ENCODE results near the gene INTS2.
"Not testable (repeated sequence)": the region's sequence is repeated elsewhere in the genome, so short reads cannot be mapped to it uniquely, and the experiment has no call there.

INTS2 gene

DNA sequence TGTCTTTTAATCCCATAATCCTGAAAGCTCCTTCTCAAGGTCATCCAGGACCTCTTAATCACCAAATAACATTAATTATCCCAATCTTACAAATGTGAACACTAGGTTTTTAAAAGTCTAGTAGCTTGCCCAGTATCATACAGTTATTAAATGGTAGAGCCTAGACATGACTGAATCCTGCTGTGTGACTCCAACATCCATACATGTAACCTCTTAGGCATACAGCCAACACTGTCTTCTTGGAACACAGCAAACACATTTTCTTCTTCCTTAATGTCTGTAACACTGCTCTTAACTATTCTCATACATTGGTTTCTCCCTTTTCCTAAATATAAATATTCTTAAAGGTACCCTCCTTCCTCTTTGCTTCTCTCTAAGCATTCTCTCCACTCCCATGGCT lies 78.1 kb downstream of the INTS2 start:
- no peak for DNase-seq (ENCODE audit: low spot score)

DNA sequence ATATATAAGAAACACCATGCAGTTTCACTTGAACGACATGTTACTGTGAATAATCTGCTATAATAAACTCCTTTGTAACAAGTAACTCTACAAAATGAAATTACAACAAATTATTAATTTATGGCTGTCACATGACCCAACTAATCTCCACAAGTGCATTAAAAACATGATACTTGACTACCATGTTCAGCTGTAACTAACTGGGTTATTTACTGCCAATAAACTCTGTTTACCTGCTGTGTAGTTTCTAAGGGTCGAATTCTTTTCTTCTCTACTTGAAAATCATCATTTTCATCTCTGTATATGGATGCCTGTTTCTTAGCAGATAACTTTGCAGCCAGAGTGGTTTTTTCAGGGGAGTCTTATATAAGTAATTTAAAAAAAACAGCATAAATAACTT lies 78.9 kb downstream of the INTS2 start:
- no peak for DNase-seq (ENCODE audit: low spot score)

DNA sequence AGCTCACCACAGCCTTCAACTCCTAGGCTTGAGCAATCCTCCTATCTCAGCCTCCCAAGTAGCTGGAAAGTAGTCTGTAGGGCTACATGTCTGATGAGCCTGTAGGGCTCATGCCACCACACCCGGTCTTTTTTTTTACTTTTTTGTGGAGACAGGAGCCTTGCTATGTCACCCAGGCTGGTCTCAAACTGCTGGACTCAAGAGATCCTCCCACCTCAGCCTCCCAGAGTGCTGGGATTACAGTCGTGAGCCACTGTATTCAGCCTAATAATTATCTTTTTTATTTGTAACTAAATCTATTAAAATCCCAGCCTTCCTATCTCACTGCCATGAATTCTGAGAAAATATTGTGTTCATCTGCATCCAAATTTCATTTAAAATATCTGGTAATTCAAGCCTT lies 79.5 kb downstream of the INTS2 start:
- DNase-seq (ENCODE audit: low spot score), result no peak

DNA sequence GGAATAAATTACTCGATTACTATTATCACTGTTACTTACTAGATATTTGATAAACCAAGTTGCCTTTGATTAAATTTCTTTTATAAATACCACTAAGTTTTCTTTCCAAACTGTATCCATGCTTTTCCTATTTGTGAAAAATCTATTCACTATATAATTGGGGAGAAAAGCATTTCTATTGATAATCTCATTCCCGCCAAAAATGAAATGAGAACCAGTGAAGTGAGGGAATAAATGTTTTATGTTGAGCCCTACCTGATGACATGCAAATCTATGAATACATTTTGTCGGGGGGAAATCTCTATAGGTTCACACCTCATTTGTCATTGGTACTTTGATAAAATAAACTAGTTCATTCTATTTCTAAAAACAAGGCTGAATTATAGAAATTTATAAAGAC lies 80.1 kb downstream of the INTS2 start:
- DNase-seq (ENCODE audit: low spot score), result no peak

DNA sequence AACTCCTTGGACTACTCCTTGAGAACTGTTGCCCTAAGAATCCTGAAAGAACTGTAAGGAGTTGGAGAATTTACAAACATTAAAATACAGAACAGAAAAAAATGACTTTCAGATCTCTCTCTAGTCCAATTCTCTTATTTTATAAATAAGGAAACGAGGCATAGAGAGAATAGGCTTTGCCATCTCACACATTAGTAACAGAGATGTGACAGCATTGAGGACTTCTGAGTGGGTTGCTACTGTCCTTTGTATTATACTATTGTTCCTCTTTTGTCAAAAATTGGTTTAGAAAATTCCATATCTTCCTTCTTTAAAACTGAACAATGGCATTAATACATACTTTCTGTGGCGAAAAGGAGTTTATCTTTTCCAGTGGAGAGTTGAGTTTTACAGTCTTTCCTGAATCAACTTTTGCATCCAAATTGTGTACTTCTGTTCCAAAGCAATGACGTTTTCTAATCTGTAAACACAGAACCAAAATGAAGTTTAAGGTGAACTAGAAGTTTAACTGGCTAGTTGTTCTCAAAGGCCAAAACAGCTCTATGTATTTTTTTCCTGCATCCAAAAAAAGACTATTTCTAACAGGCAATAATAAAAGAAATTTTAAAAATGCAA lies 80.9 kb downstream of the INTS2 start:
- no peak for DNase-seq (ENCODE audit: low spot score)

DNA sequence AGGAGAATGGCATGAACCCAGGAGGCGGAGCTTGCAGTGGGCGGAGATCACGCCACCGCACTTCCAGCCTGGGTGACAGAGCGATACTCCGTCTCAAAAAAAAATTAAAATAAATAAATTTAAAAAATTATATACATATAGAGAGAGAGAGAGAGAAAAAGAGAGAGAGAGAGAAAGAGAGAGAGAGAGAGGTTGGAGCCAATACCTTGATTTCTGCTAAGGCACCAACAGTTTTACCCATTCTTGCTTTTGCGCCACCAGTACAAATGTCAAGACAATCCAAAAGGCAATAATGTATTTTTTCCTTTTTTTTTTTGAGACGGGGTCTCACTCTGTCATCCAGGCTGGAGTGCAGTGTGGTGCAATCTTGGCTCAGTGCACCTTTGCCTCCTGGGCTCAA lies 81.7 kb downstream of the INTS2 start:
- no peak for DNase-seq (ENCODE audit: low spot score)

DNA sequence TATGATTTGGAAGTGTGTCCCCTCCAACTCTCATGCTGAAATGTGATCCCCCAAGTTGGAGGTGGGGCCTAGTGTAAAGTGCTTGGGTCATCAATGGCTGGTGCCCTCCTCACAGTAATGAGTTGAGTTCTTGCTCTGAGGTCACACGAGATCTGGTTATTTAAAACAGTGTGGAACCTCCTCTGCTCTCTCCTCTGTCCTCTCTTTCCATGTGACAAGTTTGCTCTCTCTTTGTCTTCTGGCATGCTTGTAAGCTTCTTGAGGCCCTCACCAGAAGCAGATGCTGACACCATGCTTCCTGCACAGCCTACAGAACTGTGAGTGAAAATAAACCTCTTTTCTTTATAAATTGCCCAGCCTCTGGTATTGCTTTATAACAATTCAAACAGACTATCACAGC lies 84.3 kb downstream of the INTS2 start:
- DNase-seq (ENCODE audit: low spot score), result no peak

DNA sequence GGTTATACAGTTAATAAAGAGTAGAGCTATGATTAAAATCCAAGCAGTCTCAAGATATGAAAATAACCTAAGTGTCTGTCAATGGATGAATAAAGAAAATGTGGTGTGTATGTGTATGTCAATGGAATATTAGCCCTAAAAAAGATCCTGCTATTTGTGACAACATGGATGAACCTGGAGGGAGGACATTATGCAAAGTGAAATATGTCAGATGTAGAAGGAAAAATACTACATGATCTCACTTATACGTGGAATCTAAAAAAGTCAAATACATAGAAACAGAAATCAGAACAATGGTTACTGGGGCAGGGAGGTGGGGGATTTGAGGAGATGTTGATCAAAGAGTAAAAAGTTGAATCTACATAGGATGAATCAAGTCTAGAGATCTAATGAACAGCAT lies 84.9 kb downstream of the INTS2 start:
- no peak for DNase-seq (ENCODE audit: low spot score)

DNA sequence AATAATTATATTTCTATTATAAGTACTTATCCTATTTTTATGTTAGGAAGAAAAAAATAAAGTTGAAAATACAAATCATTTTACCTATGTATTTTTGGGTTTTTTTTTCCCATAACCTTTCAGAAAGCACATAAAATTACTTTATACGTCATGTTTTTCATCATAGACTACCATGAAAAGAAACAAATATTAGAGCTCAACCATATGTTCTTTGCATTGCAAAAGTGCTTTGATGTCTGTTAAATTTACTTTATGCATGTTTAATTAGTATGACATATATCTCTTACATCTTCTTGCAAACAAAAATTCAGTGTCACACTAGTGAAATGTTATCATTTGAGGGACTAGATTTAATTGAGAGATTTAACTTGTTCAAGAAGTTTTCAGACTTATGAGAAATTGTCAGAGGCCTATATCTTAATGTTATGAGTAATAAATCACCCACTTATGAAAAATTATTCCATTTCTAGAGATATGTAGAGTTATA lies 88.4 kb downstream of the INTS2 start:
- DNase-seq (ENCODE audit: low spot score), result no peak

DNA sequence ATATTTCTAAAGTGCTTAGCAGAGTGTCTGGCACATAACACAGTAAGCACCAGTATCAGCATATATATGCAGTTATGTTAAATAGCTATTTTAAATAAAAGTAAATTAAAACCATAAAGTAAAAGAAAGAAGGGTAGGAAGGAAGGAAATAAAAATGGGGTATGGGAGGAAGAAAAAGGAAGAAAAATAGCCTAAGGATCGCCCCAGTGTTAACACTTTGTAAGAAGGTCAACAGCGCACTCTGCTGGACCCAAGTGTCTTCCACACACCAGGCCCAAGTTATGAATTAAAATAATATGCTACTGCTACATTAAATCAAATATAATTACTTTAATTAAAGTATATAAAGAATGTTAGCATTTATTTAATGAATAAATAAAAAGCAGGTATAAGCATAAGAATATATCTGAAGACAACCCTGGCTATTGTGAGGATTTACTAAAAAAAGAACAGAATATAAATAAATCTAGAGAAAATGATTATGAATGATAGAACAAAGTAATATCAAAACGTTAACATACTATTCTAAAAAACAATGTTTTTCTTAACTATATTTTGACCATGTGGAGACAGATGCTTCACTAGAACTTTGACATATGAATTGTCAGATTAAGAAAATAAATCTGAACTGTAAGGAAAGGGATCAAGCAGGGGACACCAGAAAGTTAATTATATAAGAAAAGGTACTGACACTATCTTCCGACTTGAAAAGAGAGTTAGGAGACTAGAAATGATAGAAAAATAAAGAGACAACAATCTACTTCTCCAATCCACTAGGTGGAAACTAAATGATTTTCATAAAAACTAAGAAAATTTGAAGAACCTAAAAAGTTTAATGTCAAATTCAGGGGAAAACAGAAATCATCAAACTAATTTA lies 90.4 kb downstream of the INTS2 start:
- peak; percentile 51 for DNase-seq (ENCODE audit: low spot score)

DNA sequence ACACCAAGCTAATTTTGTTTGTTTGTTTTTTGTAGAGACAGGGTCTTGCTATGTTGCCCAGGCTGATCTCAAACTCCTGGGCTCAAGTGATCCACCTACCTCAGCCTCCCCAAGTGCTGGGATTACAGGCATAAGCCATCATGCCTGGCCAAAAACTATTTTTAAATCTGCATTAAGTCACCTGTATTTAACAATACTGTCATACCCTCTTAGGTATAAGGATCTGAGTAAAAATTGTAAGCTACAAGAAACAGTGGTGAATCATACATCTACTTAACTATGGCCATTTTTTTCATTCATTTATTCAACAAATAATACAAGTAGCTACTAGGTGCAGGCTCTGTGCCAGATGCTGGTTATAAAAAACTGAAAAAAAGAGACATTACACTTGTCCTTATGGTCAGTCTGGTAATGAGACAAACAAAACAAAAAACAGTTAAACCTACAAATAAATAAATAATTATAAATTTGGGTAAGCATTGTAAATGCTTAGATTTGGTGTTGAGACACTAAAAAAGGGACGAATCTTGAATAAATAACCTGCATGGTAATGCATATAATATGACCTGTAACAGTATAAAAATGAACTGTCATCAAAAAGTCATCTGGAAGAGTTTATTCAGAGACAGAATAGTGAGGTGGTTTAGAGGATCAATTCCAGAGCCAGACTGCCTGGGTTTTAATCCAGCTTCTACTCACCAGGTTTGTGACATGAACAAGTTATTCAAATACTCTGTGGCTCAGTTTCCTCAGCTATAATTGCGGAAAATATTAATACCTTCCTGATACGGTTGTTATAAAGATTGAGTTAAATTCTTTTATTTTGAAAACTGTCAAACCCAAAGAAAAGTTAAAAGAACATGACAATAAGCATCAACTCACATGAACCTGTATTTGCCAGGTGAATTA lies 91.3 kb downstream of the INTS2 start:
- no peak for DNase-seq (ENCODE audit: low spot score)

DNA sequence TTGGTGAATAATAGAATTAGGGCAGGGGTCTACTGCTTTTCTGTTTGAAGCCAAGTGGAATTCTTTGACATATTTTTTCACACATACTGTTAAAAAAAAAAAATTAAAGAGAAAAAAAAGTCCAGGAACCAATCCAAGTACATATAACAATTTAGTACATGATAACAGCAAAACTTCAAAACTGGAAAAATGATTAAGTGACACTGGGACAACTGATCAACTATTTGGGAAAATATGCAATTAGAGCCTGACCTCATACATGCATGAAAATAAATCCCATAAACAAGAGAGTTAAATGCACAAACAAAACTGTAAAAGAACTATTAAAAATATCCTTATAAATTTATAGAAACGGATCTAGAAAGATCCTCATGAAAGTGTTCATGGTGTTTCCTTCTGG lies 92.2 kb downstream of the INTS2 start:
- no peak for DNase-seq (ENCODE audit: low spot score)

DNA sequence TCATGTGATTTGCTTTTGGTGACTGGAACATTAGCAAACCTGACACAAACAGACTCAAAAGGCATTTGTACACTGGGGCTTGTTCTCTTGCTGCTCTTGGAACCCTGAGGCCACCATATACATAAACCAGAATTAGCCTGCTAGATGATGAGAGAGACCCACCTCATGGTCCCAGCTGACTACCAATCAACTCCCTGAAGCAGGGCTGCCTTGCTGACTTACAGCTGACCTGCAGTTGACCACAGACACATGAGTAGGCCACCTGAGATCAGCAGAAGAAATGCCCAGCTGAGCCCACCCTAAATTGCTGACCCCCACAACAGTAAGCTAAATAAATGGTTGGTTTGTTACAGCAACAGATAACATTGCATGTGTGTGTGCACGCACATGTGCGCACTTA lies 93.2 kb downstream of the INTS2 start:
- no peak for DNase-seq (ENCODE audit: low spot score)

DNA sequence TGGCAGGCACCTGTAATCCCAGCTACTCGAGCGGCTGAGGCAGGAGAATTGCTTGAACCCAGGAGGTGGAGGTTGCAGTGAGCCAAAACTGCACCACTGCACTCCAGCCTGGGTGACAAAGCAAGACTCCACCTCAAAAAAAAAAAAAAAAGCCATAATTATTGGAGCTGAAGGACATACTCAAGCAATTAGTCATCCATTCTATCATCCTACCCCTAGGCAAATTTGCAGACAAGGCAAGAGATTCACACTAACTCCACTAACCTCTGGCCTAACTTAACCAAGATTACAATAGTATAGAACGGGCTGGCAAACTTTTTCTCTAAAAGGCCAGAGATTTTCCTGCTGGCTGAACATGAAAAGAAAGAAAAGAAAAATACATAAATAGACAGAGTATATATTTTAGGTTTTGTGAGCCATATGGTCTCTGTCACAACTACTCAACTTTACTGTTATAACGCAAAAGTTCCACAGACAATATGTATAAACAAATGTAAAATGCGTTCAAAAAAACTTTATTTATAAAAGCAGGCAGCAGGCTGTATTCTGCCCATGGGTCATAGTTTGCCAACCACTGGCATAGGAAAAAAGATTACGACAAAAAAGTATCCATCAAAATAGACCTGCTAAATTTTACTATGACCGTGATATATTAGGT lies 94.1 kb downstream of the INTS2 start:
- no peak for DNase-seq (ENCODE audit: low spot score)

DNA sequence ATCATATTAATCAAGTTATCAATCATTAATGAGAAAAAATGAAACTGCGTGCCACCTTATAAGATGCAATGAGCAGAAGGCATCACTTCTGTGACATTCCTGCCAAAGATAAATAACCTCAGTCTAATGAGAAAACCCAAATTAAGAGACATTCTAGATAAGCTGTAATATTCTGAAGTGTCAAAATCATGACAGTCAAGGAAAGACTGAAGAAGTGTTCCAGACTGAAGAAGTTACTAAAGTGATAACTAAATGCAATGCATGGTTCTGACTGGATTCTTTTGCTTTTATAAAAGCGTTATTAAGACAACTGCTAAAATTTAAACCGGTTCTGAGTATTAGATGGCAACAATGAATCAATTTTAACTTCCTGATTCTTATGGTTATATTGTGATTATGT lies 95.3 kb downstream of the INTS2 start:
- DNase-seq (ENCODE audit: low spot score), result no peak

DNA sequence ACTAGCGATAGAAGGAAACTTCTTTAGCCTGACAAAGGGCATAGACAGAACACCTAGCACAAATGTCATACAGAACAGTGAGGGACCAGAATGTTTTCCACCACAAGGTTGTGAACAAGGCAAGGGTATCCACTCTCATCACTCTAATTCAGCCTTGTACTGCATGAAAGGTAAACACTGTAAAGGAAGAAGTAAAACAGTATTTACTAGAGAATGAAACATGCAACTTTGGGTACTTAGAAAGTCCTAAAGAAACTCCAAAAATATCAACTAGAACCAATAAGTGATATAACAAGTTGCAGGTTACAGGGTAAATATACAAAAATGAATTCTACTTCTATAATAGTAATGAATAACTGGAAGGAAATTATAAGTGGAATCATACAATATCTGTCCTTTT lies 96.7 kb downstream of the INTS2 start:
- DNase-seq (ENCODE audit: low spot score), result no peak

DNA sequence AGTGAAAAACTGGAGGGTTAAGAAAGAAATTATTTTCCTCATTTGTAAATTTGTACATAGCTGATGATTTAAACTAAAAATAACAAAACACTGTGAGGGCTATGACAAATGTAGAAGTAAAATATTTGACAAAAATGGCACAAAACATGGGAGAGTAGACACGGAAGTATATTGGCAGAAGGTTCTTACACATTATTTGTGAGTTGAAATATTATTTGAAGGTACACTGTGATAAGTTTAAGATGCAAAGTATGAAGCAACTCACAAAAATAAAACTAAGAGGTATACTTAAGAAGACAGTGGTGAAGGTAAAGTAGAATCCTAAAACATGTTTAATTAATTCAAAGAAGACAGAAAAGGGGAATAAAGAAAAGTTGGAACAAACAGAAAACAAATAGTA lies 99.1 kb downstream of the INTS2 start:
- no peak for DNase-seq (ENCODE audit: low spot score)

DNA sequence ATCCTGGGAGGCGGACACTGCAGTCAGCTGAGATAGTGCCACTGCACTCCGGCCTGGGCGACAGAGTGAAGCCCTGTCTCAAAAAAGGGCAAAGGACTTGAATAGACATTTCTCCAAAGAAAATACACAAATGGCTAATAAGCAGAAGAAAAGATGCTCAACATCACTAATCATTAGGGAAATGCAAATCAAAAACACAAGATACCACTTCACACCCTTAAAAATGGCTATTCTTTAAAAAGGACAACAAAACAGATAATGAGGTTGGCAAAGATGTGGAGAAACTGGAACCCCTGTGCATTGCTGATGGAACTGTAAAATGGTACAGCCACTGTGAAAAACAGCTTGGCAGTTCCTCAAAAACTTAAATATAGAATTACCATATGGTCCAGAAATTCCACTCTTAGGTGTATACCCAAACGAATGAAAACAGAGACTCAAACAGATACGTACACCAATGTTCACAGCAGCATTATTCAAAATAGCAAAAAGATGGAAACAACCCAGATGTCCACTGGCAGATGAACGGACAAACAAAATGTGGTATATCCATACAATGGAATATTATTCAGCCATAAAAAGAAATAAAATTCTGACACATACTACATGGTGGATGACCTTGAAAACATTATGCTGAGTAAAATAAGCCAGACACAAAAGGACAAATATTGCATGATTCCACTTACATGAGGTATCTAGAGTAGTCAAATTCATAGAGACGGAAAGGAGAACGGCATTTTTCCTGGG lies 100.0 kb downstream of the INTS2 start:
- no peak for DNase-seq (ENCODE audit: low spot score)

DNA sequence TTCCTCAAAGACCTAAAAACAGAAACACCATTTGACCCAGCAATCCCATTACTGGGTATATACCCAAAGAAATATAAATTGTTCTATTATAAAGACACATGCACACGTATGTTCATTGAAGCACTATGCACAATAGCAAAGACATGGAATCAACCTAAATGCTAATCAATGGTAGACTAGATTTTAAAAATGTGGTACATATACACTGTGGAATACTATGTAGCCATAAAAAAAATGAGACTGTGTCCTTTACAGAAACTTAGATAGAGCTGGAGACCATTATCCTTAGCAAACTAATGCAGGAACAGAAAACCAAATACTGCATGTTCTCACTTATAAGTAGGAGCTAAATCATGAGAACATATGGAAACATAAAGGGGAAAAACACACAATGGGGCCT lies 100.9 kb downstream of the INTS2 start:
- DNase-seq (ENCODE audit: low spot score), result not testable (repeated sequence)

DNA sequence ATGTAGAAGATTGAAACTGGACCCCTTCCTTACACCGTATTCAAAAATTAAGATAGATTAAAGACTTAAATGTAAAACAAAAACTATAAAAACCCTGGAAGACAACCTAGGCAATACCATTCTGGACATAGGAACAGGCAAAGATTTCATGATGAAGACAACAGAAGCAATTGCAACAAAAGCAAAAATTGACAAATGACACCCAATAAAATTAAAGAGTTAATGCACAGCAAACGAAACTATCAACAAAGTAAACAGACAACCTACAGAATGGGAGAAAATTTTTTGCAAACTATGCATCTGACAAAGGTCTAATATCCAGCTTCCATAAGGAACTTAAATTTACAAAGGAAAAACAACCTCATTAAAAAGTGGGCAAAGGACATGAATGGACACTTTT lies 101.6 kb downstream of the INTS2 start:
- DNase-seq (ENCODE audit: low spot score), result not testable (repeated sequence)

DNA sequence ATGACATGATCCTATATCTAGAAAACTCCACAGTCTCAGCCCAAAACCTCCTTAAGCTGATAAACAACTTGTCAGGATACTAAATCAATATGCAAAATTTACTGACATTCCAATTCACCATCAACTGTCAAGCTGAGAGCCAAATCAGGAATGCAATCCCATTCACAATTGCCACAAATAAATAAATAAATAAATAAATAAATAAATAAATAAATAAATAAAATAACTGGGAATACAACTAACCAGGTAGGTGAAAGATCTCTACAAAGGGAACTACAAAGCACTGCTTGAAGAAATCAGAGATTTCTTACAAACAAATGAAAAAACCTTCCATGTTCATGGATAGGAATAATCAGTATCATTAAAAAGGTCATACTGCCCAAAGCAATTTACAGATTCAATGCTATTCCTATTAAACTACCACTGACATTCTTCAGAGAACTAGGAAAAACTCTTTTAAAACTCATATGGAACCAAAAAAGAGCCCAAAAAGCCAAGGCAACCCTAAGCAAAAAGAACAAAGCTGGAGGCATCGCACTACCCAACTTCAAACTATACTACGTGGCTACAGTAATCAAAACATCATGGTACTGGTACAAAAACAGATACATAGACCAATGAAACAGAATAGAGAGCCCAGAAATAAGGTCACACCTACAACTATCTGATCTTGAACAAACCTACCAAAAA lies 102.2 kb downstream of the INTS2 start:
- DNase-seq (ENCODE audit: low spot score), result no peak

All from cerebellar cortex (tissue), 1 donor.